Thymus (tissue), 11 donors: ENCODE measurements around the gene EIF4E2. TPM values are rescaled to one million over a fixed set of nuclear protein-coding genes. Genes with fewer than 3 reads are reported as not detected.

Source experiments
- DNase-seq, 9 donors: peaks; one replicate each; pipeline ENCODE4 v3.0.0-alpha.2; 2013; ENCODE audit warnings: low spot score in 9 of 9, low read depth in 6 of 9, missing footprints in 1 of 9
- H3K27ac ChIP-seq, 2 donors: one replicate each; pipeline ENCODE4 v1.5.1; 2013; ENCODE audit warnings: control low read depth in 1 of 2, low read depth in 1 of 2, low read length in 1 of 2, mild to moderate bottlenecking in 1 of 2, moderate library complexity in 1 of 2
- H3K27me3 ChIP-seq, 2 donors: one replicate each; pipeline ENCODE4 v1.5.1; 2013; ENCODE audit warnings: low read length in 1 of 2; ENCODE audit not compliant: control insufficient read depth in 2 of 2, insufficient read depth in 1 of 2
- H3K36me3 ChIP-seq, 2 donors: one replicate each; pipeline ENCODE4 v1.5.1; 2013; ENCODE audit warnings: low read length in 1 of 2, mild to moderate bottlenecking in 1 of 2, moderate library complexity in 1 of 2; ENCODE audit not compliant: control insufficient read depth in 2 of 2, insufficient read depth in 2 of 2
- H3K4me1 ChIP-seq, 2 donors: one replicate each; pipeline ENCODE4 v1.5.1; 2013; ENCODE audit warnings: low read length in 2 of 2; ENCODE audit not compliant: control insufficient read depth in 2 of 2, insufficient read depth in 2 of 2
- H3K4me3 ChIP-seq, 2 donors: one replicate each; pipeline ENCODE4 v1.5.1; 2013; ENCODE audit warnings: low read length in 2 of 2, control low read depth in 1 of 2, mild to moderate bottlenecking in 1 of 2
- H3K9me3 ChIP-seq, 2 donors: one replicate each; pipeline ENCODE4 v1.5.1; 2013; ENCODE audit warnings: low read length in 1 of 2, mild to moderate bottlenecking in 1 of 2; ENCODE audit not compliant: control insufficient read depth in 2 of 2, insufficient read depth in 1 of 2
- WGBS: extraction: QIAGEN DNeasy Blood & Tissue Kit; methylation state at CpG from one replicate; pipeline ENCODE4 v1.1.7; 2013; 5-methylcytosine and 5-hydroxymethylcytosine counted together
- polyA plus RNA-seq: library from polyadenylated mRNA; stranded (reverse); fragments of 200-250 nt; gene quantifications from one replicate; pipeline ENCODE4 v1.2.3, GENCODE V29; 2013
- total RNA-seq: library from RNA; stranded (reverse); fragments of 120-200 nt; gene quantifications from one replicate; pipeline ENCODE4 v1.2.4, GENCODE V29; 2013
- donor health status: healthy.

EIF4E2 gene
- total and polyA plus RNA-seq, 2 donors = 53.0 to 59.5 TPM

GRCh38 chr2:232544674-232545073, 5.8 kb upstream of the EIF4E2 start:
- no peak for DNase-seq
- Histone ChIP-seq H3K4me1 (peaks cover 4% of the 10 kb centered on the region in 2 donors), H3K4me3 (no peak overlapping the region), H3K9me3 (peaks cover 0 to 1% of the 10 kb centered on the region in 2 donors), H3K36me3 (peaks cover 13 to 18% of the 10 kb centered on the region in 2 donors), H3K27ac (no peak overlapping the region), H3K27me3 (peaks cover 0 to 11% of the 10 kb centered on the region in 2 donors)
- WGBS = 95% methylated on average over 6 of the region's 6 CpGs

GRCh38 chr2:232545511-232546375, 4.7 kb upstream of the EIF4E2 start:
- Histone ChIP-seq H3K36me3 (peaks cover 13 to 18% of the 10 kb centered on the region in 2 donors), H3K4me1 (peaks cover 5 to 6% of the 10 kb centered on the region in 2 donors), H3K27me3 (peaks cover 0 to 4% of the 10 kb centered on the region in 2 donors), H3K9me3 (peaks cover 0 to 1% of the 10 kb centered on the region in 2 donors), H3K27ac (no peak overlapping the region), H3K4me3 (no peak overlapping the region)
- DNase-seq = no peak
- 96% methylated on average over 17 of the region's 17 CpGs for WGBS

GRCh38 chr2:232547991-232548390, 2.5 kb upstream of the EIF4E2 start:
- no peak overlapping the region for H3K4me3 ChIP-seq
- peaks cover 13 to 20% of the 10 kb centered on the region in 2 donors for H3K36me3 ChIP-seq
- H3K27ac ChIP-seq = no peak overlapping the region
- peaks cover 0 to 1% of the 10 kb centered on the region in 2 donors for H3K9me3 ChIP-seq
- DNase-seq = no peak
- peaks cover 8 to 18% of the 10 kb centered on the region in 2 donors for H3K4me1 ChIP-seq
- no peaks in the 10 kb centered on the region for H3K27me3 ChIP-seq
- 98% methylated on average over 6 of the region's 6 CpGs for WGBS

GRCh38 chr2:232549655-232550353, 685 bp upstream of the EIF4E2 start:
- H3K9me3 ChIP-seq = no peaks in the 10 kb centered on the region
- H3K4me1 ChIP-seq = peaks cover 13 to 18% of the 10 kb centered on the region in 2 donors
- peak in 2 of 9 donors; percentile 3 to 18 for DNase-seq
- WGBS = 40% methylated on average over 21 of the region's 21 CpGs
- peaks cover 10 to 32% of the 10 kb centered on the region in 2 donors for H3K36me3 ChIP-seq
- H3K4me3 ChIP-seq = peak overlapping the region; percentile 93 to 99
- peak overlapping the region; percentile 95 to 99 for H3K27ac ChIP-seq
- H3K27me3 ChIP-seq = no peaks in the 10 kb centered on the region

- Histone ChIP-seq H3K4me3 (peak overlapping the region; percentile 93 to 99), H3K36me3 (peaks cover 11 to 27% of the 10 kb centered on the region in 2 donors), H3K27me3 (no peaks in the 10 kb centered on the region), H3K27ac (peak overlapping the region; percentile 62 to 95), H3K9me3 (no peaks in the 10 kb centered on the region), H3K4me1 (peaks cover 13 to 18% of the 10 kb centered on the region in 2 donors)
- peak in 1 of 9 donors; percentile 18 for DNase-seq
- 14% methylated on average over 7 of the region's 7 CpGs for WGBS
These were observed 755 bp downstream of the EIF4E2 start for GRCh38 chr2:232551250-232551638.

GRCh38 chr2:232551776-232552175, 1.3 kb downstream of the EIF4E2 start:
- Histone ChIP-seq H3K4me1 (peaks cover 13 to 18% of the 10 kb centered on the region in 2 donors), H3K9me3 (no peaks in the 10 kb centered on the region), H3K4me3 (peak overlapping the region in 1 of 2 donors; percentile 99), H3K27me3 (no peaks in the 10 kb centered on the region), H3K27ac (no peak overlapping the region), H3K36me3 (peaks cover 13 to 27% of the 10 kb centered on the region in 2 donors)
- 98% methylated on average over 4 of the region's 4 CpGs for WGBS
- DNase-seq = no peak

GRCh38 chr2:232556426-232556825, 5.9 kb downstream of the EIF4E2 start:
- WGBS = 95% methylated on average over 3 of the region's 3 CpGs
- Histone ChIP-seq H3K9me3 (no peaks in the 10 kb centered on the region), H3K27me3 (no peaks in the 10 kb centered on the region), H3K4me3 (no peak overlapping the region), H3K27ac (no peak overlapping the region), H3K36me3 (peaks cover 22 to 55% of the 10 kb centered on the region in 2 donors), H3K4me1 (peaks cover 5 to 7% of the 10 kb centered on the region in 2 donors)
- no peak for DNase-seq

GRCh38 chr2:232562515-232563151, 12.1 kb downstream of the EIF4E2 start:
- no peaks in the 10 kb centered on the region for H3K9me3 ChIP-seq
- peaks cover 41 to 72% of the 10 kb centered on the region in 2 donors for H3K36me3 ChIP-seq
- H3K4me1 ChIP-seq = no peaks in the 10 kb centered on the region
- H3K4me3 ChIP-seq = no peak overlapping the region
- WGBS = 92% methylated on average over 8 of the region's 8 CpGs
- no peaks in the 10 kb centered on the region for H3K27me3 ChIP-seq
- no peak overlapping the region for H3K27ac ChIP-seq
- no peak for DNase-seq
